Medulla oblongata (tissue), 1 donor: Measurements from ENCODE around the gene CDC20B.
A peak's percentile ranks its signal among the peaks of the same experiment; 100 is the strongest.
"Not testable (repeated sequence)": the region's sequence is repeated elsewhere in the genome, so short reads cannot be mapped to it uniquely, and the experiment has no call there.

Experiments used
- DNase-seq: peaks from one replicate; pipeline ENCODE4 v3.0.0-alpha.2; 2015; ENCODE audit errors: extremely low spot score

Gene CDC20B

DNA sequence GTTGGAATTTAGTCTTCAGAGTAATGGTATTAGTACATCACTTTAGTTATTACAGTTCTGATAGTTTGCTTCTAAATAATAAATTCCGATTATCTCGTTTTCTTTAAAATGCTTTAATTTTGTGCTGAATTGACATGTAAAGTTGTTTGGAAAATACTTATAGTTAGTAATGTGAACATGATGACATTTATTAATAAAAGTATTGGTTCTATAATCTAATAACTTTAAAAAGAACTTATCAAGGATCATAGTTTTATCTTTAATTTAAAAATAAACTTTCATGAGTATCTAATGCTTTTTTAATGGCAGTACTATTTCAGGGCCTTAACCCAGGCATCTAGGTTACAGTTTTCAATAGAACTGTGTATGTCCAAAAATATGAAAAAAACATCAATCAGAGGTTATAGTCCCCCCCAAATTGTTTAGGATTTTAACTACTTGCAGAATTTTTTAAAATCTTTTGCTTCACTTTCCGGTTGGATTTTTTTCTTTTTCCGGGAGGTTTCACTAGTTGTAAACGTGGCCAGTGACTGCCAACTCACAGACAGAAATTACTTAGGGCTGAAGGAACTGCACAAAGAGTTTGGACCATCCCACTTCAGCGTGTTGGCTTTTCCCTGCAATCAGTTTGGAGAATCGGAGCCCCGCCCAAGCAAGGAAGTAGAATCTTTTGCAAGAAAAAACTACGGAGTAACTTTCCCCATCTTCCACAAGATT lies 12.3 kb downstream of the CDC20B start:
- DNase-seq, result no peak

DNA sequence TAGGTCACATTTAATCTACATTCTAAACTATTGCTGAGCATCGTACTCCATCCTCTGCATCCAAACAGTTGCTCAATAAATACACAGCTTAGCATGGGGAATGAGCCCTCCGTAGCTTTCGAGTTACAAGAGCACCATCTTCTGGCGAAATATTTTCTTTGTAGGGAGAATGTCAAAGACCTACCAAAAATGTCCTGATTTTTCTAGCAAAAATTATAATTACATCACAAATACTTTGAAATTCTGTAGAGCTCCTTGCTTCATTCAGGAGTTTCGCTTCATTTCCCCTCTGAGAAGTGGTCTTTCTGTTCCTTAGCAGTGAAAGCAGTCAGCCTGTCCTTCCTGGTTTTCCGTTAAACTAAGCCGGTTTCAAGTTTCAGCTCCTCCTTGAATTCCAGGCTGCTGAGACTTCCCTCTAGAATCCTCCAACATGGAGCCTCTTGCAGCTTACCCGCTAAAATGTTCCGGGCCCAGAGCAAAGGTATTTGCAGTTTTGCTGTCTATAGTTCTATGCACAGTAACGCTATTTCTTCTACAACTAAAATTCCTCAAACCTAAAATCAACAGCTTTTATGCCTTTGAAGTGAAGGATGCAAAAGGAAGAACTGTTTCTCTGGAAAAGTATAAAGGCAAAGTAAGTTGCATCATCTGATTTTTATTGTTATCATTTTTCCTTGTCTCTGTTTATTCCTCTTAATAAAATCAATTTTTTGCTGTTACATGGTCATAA lies 13.0 kb downstream of the CDC20B start, which contains the start of gene GPX8:
Gene GPX8, plus strand, starts transcription at position 409 of the 730 bp plus-strand sequence. Its CDS starts 22 bp downstream, at position 431.
- peak; percentile 56 for DNase-seq

DNA sequence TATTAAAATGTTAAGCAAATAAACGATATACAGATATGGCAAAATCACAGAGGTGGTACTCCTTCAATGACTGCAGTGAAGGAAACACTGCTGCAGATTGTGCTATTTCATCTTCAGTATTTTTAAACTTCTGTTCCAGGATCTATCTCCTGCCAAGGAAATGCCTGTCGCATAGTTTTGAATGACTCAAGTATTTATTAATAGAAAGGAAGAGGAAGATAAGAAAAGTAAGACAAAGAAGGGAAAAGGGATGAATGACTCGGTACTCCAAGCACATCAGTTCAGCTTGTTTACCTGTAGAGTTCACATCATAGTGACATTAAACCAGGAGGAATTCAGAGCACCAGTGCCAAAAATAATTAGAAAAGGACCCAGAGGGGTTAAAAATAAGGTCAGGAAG lies 18.1 kb downstream of the CDC20B start:
- DNase-seq, result no peak

DNA sequence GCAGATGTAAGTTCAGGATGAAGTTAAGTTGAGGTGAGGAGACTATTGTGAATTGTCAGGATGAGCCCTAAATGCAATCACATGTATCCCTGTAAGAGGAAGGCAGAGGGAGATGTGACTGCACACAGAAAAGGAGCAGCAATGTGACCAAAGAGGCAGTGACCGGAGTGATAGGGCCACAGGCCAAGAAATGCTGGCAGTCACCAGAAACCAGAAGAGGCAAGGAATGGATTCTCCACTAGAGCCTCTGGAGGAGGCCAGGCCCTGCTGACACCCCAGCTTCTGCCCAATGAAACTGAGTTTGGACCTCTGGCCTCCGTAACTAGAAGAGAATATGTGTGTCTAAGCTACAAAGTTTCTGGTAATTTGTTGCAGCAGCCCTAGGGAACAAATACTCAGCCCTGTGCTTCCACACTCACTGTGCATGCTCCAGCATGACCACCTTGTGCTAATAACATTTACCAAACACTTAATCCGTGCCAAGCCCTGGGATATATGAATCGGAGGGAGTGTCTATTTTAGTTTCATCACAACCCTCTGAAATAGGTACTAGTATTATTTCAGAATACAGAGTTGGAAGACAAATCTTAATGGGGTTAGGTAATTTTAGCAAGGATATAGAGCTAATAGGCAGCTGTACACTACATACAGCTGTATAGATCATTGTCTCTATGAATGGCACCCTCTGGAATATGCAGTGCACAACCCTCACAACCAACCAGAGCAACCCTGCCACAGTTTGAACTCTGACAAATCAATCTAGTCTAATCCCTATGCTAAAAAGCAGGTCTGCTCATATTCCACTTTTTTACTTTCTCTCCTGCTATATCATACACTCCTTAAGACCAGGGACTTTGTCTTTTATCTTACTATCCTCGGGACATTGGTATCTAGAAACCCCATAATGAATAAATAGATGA lies 20.8 kb downstream of the CDC20B start:
- DNase-seq, result no peak

DNA sequence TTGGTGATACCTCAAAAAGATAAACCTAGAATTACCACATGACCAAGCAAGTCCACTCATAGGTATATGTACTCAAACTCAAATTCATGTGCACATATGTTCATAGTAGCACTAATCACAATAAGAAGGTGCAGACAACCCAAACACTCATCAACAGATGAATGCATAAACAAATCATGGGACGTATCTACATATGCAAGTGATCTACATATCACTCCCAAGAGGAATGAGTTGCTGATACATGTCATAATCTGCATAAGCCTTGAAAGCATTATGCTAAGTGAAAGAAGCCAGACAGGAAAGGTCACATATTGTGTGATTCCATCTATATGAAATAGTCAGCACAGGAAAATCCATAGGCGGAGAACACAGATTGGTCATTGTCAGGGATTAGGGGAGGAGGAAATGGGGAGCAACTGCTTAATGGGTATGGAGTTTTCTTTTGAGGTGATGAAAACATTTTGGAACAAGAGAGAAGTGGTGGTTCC lies 23.6 kb downstream of the CDC20B start:
- DNase-seq, result no peak

DNA sequence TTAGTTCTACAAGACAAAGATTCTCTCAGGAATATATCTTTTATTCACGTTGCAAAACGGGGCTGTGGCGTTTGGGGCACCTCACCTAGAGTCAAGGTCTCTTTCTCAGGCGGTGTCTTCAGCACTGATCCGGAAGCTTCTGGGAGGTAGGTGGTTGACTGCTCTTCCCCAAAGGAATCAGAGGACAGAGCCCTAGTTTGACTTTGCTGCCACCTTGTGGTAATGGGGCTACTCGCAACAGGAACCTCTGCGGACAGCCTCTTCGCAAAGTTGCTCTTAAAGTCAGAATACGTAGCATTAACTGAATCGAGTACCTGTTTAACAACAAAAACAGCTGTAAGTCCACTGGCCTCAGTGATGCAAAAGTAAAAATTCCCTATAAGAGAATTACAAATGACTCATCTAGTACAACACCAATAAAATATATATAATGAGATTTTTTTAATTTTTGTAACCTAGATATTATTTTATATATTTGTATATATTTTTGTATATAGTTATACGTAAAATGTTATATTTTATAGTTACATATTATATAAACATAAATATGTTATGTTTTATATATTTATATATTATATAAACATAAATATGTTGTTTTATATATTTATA lies 26.3 kb downstream of the CDC20B start:
- peak; percentile 92 for DNase-seq

DNA sequence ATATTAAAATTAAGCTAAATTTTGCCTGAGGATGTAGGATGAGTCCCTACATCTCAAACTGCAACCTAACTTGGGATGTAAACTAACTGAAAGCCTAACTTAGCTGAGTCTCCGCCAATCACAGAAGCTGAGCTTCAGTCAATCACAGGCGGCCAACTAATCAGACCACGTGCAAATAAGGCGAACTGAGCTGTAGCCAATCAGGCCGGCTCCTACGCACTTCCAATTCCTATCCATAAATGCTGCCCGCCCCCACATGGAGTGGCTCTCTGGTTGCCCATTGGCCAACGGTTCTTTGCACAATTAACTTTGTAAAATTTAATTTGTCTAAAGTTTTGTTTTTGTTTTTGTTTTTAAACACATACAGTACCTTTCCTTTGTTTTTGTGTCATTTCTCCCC lies 26.9 kb downstream of the CDC20B start:
- no peak for DNase-seq

DNA sequence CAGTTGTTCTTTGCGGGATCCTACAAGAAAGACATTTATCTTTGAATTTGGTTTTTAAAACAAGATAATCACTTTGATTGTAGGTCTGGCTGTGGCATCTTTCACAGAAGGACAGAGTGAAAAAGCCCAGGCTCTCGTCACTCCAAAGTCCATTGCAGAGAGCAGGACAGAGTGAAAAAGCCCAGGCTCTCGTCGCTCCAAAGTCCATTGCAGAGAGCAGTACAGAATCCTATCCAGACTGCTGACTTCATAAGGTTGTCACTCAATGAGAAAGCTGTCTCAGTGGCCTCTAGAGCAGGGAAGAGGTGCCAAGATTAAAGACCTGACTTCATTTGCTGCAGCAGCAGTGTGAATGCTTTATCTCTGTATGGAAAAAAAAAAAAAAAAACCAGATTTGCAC lies 29.4 kb downstream of the CDC20B start:
- DNase-seq, result no peak

DNA sequence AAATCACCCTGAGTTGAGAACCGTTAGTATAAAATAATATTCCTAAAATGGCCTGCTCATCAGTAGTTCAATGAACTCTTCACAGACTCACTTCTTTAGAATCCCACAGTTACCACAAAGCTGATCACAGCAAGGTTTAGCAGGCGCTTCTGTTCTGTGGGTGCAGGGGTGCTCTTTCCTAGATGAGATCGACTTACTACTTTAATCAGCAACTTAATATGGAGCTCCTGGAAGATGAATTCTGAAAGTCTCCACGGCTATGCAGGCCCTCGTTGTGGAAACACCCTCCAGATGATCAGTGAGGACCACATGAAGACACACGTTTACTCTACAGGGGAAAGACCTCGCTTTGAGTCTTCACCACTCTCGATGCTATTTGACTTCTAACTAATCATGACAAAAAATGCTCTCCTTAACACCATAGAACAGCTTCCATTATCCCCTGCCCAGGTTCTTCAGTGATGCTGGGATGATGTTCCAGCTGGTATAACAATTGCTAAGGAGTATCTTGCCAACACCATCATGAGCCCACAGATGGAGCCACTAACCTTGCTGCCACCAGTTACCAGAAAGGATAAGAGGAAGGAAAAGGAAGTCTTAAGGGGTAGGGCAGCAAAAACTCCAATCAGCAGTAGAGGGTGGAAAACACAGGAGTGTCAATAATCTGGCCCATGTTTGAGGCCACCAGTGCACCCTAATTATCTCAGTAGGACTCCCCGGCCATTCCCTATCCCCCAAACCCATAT lies 30.9 kb downstream of the CDC20B start:
- no peak for DNase-seq

DNA sequence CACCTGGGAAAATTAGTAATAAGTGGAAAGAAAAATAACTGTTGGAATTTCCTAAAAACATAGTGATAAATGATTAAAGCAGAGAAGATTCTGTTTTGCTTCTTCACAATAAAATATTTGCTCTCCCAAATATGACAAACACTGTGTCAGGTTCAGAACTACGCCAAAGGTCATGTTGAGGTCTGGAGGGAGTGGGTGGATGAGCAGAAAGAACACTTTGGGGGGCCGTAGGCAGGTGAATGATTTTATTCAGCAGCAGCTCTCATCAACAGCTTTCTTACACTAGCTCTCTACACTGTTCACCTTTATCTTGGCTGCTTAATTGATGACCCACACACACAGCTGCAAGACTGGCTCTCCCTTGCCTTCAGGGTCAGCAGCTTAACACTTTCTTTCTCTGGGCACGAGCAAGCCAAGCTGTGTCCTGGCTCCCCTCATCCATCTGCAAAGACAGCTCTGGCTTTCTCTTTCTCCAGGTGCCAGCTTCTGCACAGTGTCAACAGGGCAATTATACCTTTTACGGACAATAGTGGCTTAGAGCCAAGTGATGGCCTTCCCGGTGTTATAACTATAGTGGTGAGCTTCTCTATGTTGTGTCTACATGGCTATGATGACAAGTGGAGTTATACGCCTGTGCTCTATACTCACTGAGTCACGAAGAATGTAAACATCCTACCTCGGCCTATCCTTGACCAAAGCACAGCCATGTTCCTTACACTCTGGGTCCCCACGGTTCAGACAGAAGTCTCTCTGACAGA lies 31.9 kb downstream of the CDC20B start:
- DNase-seq, result no peak

DNA sequence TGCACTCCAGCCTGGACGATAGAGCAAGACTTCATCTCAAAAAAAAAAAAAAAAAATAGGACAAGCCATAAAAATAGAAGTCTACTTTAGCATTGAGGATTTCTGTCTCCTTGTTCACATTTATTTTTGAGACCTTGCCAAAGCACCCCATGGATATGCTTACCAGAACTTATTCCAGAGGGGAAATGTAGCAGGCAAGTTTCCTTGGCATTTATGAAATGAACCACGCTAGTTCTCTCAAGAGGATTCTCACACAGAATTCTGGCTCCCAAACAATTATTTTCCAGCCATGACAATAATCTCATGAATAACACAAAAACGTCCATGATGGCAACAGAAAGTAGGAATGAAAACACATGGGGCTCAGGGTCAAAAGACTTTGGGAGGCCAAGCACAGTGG lies 36.5 kb downstream of the CDC20B start:
- no peak for DNase-seq

DNA sequence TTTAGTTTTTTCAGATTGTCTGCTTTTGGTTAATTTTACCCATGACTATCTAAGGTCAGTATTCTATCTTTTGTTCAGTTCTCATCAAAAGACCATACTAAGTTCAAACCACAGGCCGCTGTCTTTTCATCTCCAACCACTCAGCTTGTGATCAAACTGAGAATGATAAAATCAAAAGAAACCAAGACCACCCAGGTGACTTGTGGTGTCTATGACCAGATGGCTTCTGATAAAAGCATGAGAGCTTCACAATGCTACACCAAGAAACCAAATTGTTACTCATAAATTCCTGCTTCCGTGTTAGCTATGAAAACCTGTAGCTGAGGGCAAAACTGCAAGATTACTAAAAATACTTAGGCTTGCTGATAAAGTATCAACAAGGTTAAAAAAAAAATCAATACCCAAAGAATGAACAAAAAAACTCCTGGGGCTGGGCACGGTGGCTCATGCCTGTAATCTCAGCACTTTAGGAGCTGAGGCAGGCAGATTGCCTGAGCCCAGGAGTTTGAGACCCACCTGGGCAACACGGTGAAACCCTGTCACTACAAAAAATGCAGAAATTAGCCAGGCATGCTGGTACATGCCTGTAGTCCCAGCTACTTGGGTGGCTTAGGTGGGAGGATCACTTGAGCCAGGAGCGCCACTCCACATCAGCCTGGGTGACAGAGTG lies 38.8 kb downstream of the CDC20B start:
- no peak for DNase-seq

DNA sequence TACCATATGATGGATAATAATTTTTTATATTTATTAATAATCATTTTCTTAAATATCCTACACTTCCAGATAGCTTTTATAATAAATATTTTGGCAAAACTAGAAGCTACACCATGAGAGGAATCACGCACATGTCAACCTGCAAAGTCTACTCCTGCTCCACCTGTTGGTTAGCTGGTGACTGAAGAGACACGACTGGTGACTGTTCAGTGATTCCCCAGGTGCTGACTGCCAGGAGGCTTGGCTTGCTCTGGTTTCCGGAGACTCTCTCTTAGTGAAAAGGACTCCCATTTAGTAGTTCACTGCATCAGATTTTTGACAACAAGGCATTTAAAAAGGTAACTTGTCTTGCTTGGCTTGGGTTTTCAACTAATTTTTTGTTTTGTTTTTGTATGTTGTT lies 49.6 kb downstream of the CDC20B start:
- no peak for DNase-seq

DNA sequence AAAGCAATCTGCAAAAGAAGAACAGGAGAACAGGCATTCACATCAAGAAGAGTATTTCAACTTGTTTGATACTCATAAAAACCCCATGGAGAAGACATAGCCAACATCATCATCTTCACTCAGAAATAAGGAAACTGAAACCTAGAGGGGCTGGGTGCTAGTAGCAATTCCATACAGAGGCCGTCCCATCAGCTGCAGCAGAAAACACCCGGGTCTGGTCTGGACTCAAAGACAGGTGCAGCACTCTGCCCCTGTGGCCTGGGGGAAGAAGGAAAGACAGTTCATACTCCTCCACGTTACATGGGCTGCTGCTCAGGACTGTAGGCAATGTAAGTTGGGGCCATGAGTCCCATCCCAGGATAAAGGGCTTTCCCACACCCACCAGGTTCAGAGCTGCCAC lies 58.9 kb downstream of the CDC20B start:
- DNase-seq, result no peak

DNA sequence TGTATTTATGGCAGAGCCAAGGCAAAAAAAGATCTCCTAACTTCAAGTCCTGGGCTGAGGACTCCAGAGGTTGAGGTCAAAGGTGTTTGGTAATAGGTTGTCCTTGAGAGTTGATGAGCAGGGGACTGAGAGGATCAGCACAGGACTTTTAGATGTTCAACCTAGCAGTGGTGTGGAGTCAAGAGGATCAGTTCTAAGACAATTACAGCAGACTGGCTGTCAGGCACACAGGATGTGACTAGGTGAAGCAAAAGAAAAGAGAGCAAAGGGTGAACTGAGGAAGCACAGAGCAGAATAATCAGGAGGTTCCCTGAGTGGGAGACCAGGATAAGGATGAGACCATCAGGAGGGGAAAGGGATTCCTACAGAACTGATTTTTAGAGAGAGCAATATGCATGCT lies 59.6 kb downstream of the CDC20B start:
- DNase-seq, result no peak

DNA sequence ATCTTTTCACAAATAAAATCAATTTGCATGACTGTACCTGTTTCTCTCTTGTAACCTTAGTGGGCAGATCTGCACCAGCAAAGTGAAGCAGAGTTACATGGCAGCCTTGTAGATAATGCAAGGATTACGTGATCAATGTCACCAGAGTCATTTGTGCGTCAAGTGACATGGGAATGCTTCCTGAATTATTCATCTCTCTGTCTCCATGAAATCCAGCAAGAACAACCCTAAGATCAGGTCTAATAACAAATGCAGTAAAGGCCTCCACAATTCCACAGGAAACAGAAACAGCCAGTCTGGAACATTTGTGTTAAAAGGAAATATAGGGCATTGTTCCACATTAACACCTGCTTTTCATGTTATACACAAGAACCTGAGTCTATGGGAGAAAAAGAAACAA lies 62.8 kb downstream of the CDC20B start:
- no peak for DNase-seq

DNA sequence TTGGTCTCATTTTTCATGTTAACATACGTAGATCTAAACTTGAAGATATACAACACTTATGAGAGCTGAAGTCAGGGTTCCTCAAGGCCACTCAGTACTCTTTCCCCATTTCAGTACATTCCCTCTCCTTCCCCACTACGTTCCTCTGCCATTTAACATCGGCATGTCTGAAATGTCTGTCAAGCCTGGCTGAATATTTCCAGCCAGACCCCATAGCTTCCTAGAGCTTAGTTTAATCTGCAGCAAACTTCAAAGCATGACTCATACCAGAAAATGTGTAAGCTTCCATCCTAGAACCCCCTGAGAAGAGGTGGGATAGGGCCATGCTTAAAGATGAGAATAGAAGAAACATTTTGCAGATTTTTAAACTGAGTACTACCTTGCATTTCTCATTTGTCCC lies 64.3 kb downstream of the CDC20B start:
- no peak for DNase-seq

DNA sequence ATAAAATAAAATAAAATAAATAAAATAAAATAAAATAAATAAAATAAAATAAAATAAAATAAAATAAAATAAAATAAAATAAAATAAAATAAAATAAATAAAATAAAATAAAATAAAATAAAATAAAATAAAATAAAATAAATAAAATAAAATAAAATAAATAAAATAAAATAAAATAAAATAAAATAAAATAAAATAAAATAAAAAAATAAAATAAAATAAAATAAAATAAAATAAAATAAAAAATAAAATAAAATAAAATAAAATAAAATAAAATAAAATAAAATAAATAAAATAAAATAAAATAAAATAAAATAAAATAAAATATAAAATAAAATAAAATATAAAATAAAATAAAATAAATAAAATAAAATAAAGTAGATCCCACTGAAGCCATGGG lies 67.0 kb downstream of the CDC20B start:
- DNase-seq, result not testable (repeated sequence)

DNA sequence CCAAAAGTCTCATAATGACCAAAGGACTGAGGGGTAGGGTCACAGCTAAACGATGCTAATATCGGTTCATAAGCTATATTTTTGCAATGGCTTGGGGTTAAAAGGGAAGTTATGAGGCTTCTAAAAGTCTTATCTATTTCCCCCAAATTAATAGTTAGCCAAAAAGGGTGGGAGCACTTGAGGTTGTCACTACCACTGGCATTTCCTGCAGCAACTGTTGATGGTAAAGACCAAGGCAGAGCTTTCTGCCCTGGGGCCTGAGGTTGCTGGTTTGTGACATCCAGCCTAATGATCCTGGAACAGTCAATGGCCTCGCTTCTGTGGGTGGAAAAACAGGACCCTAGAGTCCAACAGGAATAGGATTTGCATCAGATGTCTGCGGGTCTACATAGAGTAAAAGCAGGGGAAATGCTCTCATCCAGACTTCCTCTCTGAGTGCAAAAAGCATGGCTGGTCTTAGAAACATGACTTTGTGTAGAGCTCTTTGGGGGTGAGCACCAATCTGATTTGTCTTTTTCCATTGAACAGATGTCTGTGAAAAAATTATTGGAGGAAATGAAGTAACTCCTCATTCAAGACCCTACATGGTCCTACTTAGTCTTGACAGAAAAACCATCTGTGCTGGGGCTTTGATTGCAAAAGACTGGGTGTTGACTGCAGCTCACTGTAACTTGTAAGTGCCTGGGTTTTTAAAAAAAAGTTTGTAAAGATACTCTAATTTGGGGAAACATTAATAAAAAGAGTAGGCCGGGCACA lies 67.9 kb downstream of the CDC20B start:
- DNase-seq, result no peak
